ENCODE measurements around the gene PIN4.

- TF ChIP-seq CEBPB (IDR thresholded peaks at IDR 0.05; ENCODE audit: borderline replicate concordance in 1 of 2, low read depth in 2 of 2, low read length in 2 of 2) (no peak), HCFC1 (IDR thresholded peaks at IDR 0.05; ENCODE audit: low read length) (no peak), CREM (IDR thresholded peaks at IDR 0.05; ENCODE audit: low read depth) (no peak), POLR2A (IDR thresholded peaks at IDR 0.05; ENCODE audit: low read depth, low read length) (no peak), BHLHE40 (IDR thresholded peaks at IDR 0.05; ENCODE audit: borderline replicate concordance in 1 of 2, low read depth in 2 of 2, low read length in 1 of 2) (no peak), GABPA (IDR thresholded peaks at IDR 0.05; ENCODE audit: low read depth) (no peak), PML (IDR thresholded peaks at IDR 0.05; ENCODE audit: low read length) (no peak), HDAC2 (IDR thresholded peaks at IDR 0.05) (no peak), ZSCAN29 (IDR thresholded peaks at IDR 0.05) (no peak)
- TF ChIP-seq, protein P1, sequence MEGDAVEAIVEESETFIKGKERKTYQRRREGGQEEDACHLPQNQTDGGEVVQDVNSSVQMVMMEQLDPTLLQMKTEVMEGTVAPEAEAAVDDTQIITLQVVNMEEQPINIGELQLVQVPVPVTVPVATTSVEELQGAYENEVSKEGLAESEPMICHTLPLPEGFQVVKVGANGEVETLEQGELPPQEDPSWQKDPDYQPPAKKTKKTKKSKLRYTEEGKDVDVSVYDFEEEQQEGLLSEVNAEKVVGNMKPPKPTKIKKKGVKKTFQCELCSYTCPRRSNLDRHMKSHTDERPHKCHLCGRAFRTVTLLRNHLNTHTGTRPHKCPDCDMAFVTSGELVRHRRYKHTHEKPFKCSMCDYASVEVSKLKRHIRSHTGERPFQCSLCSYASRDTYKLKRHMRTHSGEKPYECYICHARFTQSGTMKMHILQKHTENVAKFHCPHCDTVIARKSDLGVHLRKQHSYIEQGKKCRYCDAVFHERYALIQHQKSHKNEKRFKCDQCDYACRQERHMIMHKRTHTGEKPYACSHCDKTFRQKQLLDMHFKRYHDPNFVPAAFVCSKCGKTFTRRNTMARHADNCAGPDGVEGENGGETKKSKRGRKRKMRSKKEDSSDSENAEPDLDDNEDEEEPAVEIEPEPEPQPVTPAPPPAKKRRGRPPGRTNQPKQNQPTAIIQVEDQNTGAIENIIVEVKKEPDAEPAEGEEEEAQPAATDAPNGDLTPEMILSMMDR (IDR thresholded peaks at IDR 0.05 in 2 of 3, conservative IDR thresholded peaks at IDR 0.05 in 1 of 3; ENCODE audit: control insufficient read depth in 2 of 3, extremely low read depth in 1 of 3, insufficient read depth in 1 of 3, low read depth in 3 of 3, low read length in 3 of 3) = no peak
These were observed 16.0 kb upstream of the PIN4 start for GRCh38 chrX:72165551-72165950.

Measured in GM12878 (cell line).